ENCODE results near the gene SLC25A13.

- TF ChIP-seq, protein P1, sequence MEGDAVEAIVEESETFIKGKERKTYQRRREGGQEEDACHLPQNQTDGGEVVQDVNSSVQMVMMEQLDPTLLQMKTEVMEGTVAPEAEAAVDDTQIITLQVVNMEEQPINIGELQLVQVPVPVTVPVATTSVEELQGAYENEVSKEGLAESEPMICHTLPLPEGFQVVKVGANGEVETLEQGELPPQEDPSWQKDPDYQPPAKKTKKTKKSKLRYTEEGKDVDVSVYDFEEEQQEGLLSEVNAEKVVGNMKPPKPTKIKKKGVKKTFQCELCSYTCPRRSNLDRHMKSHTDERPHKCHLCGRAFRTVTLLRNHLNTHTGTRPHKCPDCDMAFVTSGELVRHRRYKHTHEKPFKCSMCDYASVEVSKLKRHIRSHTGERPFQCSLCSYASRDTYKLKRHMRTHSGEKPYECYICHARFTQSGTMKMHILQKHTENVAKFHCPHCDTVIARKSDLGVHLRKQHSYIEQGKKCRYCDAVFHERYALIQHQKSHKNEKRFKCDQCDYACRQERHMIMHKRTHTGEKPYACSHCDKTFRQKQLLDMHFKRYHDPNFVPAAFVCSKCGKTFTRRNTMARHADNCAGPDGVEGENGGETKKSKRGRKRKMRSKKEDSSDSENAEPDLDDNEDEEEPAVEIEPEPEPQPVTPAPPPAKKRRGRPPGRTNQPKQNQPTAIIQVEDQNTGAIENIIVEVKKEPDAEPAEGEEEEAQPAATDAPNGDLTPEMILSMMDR (conservative IDR thresholded peaks at IDR 0.05) = no peak
- TF ChIP-seq EZH2 (IDR thresholded peaks at IDR 0.05; ENCODE audit: low read depth) = no peak
These were observed 241.9 kb downstream of the SLC25A13 start for GRCh38 chr7:96080027-96080426.

Data from PC-9 (cell line).